ENCODE data around the gene CCKAR. TPM values are rescaled to one million over a fixed set of nuclear protein-coding genes. Genes with fewer than 3 reads are reported as not detected.

Gene CCKAR
- total RNA-seq, 1 donor from 2014 or later, result not detected

DNA sequence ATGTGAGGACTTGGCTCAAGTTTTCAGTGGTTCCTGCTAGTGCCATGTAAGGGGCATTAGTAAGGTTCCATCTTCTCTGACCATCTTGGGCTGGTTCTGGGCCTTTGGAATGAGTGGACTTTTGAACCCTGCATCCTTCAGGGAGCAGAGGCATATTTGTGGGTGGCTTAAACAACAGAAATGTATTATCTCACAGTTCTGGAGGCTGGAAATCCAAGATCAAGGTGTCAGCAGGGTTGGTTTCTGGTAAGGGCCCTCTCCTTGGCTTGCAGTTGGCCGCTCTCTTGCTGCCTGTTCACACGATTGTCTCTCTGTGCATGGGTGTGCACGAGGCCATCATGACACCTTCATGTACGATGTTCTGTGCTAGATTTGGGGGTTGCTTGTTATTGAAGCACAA lies 21.3 kb downstream of the CCKAR start:
- no peaks in the 10 kb centered on the region for H3K9me3 Mint-ChIP-seq
- H3K4me3 Mint-ChIP-seq, result no peak overlapping the region
- H3K4me1 Mint-ChIP-seq, result no peaks in the 10 kb centered on the region
- DNase-seq (ENCODE audit: low spot score in 2 of 2, unreplicated experiment in 2 of 2), result no peak
- no peaks in the 10 kb centered on the region for H3K36me3 Mint-ChIP-seq
- H3K27me3 Mint-ChIP-seq (ENCODE audit: low read depth), result peaks cover 29% of the 10 kb centered on the region
- H3K27ac Mint-ChIP-seq, result no peak overlapping the region
- TF ChIP-seq, protein P1, sequence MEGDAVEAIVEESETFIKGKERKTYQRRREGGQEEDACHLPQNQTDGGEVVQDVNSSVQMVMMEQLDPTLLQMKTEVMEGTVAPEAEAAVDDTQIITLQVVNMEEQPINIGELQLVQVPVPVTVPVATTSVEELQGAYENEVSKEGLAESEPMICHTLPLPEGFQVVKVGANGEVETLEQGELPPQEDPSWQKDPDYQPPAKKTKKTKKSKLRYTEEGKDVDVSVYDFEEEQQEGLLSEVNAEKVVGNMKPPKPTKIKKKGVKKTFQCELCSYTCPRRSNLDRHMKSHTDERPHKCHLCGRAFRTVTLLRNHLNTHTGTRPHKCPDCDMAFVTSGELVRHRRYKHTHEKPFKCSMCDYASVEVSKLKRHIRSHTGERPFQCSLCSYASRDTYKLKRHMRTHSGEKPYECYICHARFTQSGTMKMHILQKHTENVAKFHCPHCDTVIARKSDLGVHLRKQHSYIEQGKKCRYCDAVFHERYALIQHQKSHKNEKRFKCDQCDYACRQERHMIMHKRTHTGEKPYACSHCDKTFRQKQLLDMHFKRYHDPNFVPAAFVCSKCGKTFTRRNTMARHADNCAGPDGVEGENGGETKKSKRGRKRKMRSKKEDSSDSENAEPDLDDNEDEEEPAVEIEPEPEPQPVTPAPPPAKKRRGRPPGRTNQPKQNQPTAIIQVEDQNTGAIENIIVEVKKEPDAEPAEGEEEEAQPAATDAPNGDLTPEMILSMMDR (IDR thresholded peaks at IDR 0.05; ENCODE audit: unreplicated experiment), result no peak

DNA sequence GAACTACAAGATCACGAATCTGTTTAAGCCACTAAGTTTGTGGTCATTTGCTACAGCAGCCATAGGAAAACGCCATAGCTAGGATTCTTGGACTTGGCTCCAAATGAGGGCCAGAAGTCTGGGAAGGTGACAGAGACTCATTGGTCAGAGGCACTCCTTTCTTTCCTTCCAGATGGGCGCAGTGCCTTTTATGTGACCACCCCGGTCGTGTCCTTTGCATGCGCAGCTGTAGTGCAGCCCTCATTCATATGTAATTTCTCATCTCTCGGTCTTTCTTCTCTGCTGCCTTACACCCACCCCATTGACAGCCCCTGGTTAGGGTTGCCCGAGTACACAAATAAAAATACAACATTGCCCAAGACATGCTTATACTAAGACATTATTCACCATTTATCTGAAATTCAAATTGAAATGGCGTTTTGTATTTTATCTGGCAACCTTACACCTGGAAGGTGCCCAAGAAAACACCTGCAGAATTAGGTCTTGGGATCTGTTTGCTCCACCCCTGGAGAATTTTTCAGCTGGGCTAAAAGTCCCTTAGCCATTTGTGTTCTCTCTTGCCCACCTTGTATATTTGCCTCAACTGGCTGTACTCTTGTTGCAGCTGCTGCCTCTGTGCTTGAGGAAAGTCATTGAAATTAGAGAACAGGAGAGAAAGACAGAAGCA lies 21.9 kb downstream of the CCKAR start:
- Mint-ChIP-seq H3K27me3 (ENCODE audit: low read depth) (peaks cover 28% of the 10 kb centered on the region), H3K36me3 (no peaks in the 10 kb centered on the region), H3K9me3 (no peaks in the 10 kb centered on the region), H3K4me3 (no peak overlapping the region), H3K4me1 (no peaks in the 10 kb centered on the region), H3K27ac (no peak overlapping the region)
- TF ChIP-seq, protein P1 (IDR thresholded peaks at IDR 0.05; ENCODE audit: unreplicated experiment), result no peak
- DNase-seq (ENCODE audit: low spot score in 2 of 2, unreplicated experiment in 2 of 2), result no peak

DNA sequence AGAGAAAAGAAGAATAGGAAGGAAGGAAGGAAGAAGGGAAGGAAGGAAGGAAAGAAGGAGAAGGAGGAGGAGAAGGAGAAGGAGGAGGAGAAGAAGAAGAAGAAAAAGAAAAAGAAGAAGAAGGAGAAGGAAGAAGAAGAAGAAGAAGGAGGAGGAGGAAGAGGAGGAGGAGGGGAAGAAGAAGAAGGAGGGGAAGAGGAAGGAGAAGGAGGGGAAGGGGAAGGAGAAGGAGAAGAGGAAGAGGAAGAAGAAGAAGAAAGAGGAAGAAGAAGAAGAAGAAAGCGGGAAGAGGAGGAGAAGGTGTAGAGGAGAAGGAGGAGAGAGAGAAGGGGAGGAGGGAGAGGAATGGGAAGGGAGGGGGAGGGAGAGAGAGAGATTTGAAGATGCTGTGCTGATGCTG lies 22.6 kb downstream of the CCKAR start:
- Mint-ChIP-seq H3K27me3 (ENCODE audit: low read depth) (peaks cover 28% of the 10 kb centered on the region), H3K36me3 (no peaks in the 10 kb centered on the region), H3K9me3 (no peaks in the 10 kb centered on the region), H3K27ac (no peak overlapping the region), H3K4me3 (no peak overlapping the region), H3K4me1 (no peaks in the 10 kb centered on the region)
- TF ChIP-seq, protein P1 (IDR thresholded peaks at IDR 0.05; ENCODE audit: unreplicated experiment), result no peak
- DNase-seq (ENCODE audit: low spot score in 2 of 2, unreplicated experiment in 2 of 2), result no peak

DNA sequence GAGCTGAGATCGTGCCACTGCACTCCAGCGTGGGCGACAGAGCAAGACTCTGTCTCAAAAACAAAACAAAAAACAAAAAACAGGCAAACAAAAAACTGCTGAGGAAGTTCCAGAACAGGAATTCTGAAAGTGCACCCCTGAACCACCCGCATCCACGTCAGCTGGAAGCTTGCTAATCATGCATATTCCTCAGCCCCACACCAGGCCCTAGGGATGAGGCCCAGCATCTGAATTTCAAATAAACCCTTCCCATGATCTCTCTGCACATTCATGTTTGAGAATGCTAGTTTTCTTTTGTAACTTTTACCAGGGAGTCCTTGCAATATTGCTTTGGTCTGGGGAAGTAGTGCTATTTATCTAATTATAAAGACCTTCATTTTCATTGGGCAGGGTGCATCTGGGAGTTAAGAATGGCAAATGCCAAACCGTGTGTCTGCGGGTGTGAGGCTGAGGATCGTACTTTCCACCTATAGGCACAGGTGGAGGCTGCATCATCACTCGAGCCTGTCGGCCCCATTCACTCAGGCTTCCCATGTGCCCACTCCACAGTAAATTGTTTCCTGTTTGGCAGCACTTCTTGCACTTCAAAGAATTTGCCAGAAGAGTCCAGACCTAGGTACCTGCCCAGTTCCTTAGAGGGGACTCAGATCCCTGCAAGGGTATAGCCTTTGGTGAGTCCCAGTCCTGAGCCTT lies 23.6 kb downstream of the CCKAR start:
- Mint-ChIP-seq H3K36me3 (no peaks in the 10 kb centered on the region), H3K4me3 (no peak overlapping the region), H3K27me3 (ENCODE audit: low read depth) (peaks cover 25% of the 10 kb centered on the region), H3K27ac (no peak overlapping the region), H3K4me1 (no peaks in the 10 kb centered on the region), H3K9me3 (no peaks in the 10 kb centered on the region)
- DNase-seq (ENCODE audit: low spot score in 2 of 2, unreplicated experiment in 2 of 2), result no peak
- TF ChIP-seq, protein P1 (IDR thresholded peaks at IDR 0.05; ENCODE audit: unreplicated experiment), result no peak

DNA sequence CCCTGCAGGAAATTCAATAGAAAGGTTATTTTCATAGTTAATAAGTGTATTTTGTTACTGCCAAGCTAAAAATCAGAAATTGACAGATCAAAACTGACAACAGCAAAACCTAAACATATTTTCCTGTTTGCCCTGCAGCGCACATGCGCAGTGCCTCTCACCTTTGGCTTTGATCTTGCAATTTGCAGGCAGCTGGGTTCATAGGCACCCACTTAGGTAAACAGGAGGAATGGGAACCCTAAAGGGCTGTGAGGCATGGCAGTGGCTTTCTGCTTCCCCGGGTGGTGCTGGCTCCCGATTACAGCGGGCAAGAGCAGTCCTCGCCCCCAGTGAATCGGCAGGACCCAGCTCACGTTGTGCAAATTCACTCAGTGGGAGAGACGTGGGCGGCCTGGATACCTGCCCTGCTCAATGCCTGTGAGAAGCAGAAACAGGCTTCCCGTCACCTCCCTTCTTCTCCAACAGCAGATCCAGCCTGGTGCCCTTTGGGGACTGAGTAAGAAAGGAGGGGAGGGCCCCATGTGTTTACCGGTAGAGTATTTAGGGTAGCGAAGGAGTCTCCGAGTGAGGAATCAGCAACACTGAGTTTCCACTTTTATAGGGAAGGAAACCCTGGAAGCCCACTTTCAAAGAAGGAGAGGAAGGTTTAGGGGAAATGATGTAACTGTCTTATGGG lies 25.7 kb downstream of the CCKAR start:
- TF ChIP-seq, protein P1 (IDR thresholded peaks at IDR 0.05; ENCODE audit: unreplicated experiment), result no peak
- no peak overlapping the region for H3K4me3 Mint-ChIP-seq
- no peaks in the 10 kb centered on the region for H3K9me3 Mint-ChIP-seq
- no peak overlapping the region for H3K27ac Mint-ChIP-seq
- peaks cover 21% of the 10 kb centered on the region for H3K27me3 Mint-ChIP-seq (ENCODE audit: low read depth)
- DNase-seq (ENCODE audit: low spot score in 2 of 2, unreplicated experiment in 2 of 2), result no peak
- peaks cover 2% of the 10 kb centered on the region for H3K4me1 Mint-ChIP-seq
- H3K36me3 Mint-ChIP-seq, result no peaks in the 10 kb centered on the region

Data from mesothelial cell of epicardium (in vitro differentiated cells).